HEK293T (cell line): ENCODE measurements around the gene PLCB4.

Experiments
- ELF4 ChIP-seq: fragments of 450-650 bp; IDR thresholded peaks from 2 replicates; pipeline ENCODE4 v1.6.1; 2017; ENCODE audit warnings: antibody characterized with exemption
- FOXK2 ChIP-seq: fragments of 450-650 bp; IDR thresholded peaks from 2 replicates; pipeline ENCODE4 v1.6.1; 2016; ENCODE audit warnings: mild to moderate bottlenecking
- NFRKB ChIP-seq: fragments of 450-650 bp; IDR thresholded peaks from 2 replicates; pipeline ENCODE4 v1.6.1; 2016; ENCODE audit warnings: mild to moderate bottlenecking, moderate library complexity
- SP1 ChIP-seq: fragments of 450-650 bp; IDR thresholded peaks from 2 replicates; pipeline ENCODE4 v1.6.1; 2017
- SUZ12 ChIP-seq: fragments of 450-650 bp; IDR thresholded peaks from 2 replicates; pipeline ENCODE4 v1.6.1; 2016; ENCODE audit warnings: mild to moderate bottlenecking

DNA sequence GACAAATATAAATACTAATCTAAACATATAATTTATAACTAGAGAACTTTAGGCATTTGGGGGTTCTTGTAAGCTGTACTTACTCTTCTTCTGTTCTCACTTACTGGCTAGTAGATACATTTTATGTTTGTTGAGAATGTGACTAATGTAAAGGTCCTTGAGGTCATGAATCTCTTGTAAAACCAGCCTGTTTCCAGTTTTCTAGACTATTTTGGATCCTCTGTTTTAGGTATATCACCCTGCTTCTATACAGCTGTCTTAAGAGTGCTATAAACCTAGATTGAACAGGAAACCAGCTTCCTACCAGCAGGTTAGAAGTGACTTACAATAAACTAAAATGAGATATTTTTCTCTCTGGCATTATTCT, 134.2 kb downstream of the PLCB4 start:
- TF ChIP-seq SUZ12 (no peak), SP1 (no peak), FOXK2 (no peak), NFRKB (no peak), ELF4 (no peak)
